ENCODE measurements around the gene TCTN2. TPM values are rescaled to one million over a fixed set of nuclear protein-coding genes. Genes with fewer than 3 reads are reported as not detected.

The TCTN2 gene
- total and polyA plus RNA-seq, 2 donors (not counting 1 experiment from before 2014, with no cell fraction given): 8.5 to 22.8 TPM

- H3K27ac Mint-ChIP-seq: no peak overlapping the region
- intact Hi-C loops (cut with micrococcal nuclease): no loop called here
- Histone ChIP-seq H3K27me3 (replicated peaks in 1 of 4; ENCODE audit: control extremely low read depth in 1 of 4, control insufficient read depth in 3 of 4, insufficient read depth in 4 of 4, low read length in 3 of 4) (no peaks in the 10 kb centered on the region), H3K9me3 (ENCODE audit: control extremely low read depth in 1 of 3, control insufficient read depth in 2 of 3, insufficient read depth in 1 of 3, low read length in 2 of 3) (no peaks in the 10 kb centered on the region), H3K36me3 (replicated peaks in 1 of 2; ENCODE audit: control extremely low read depth in 1 of 2, control insufficient read depth in 1 of 2, extremely low read depth in 1 of 2, insufficient read depth in 2 of 2, low read length in 1 of 2) (peaks cover 2 to 62% of the 10 kb centered on the region in 2 experiments), H3K27ac (ENCODE audit: low read length in 2 of 2) (no peak overlapping the region), H2AFZ (ENCODE audit: insufficient read depth, low read depth, low read length, poor library complexity, severe bottlenecking) (no peak overlapping the region), H3K4me2 (replicated peaks; ENCODE audit: low read depth, low read length, poor library complexity, severe bottlenecking) (no peak overlapping the region), H3K9ac (ENCODE audit: low read length) (no peak overlapping the region), H3K4me3 (ENCODE audit: control extremely low read depth in 1 of 5, extremely low read depth in 1 of 5, insufficient read depth in 1 of 5, low read depth in 2 of 5, low read length in 4 of 5) (no peak overlapping the region), H3K4me1 (ENCODE audit: control insufficient read depth in 2 of 2, insufficient read depth in 2 of 2, low read length in 2 of 2) (no peaks in the 10 kb centered on the region), H4K20me1 (ENCODE audit: control insufficient read depth, insufficient read depth, low read length, poor library complexity, severe bottlenecking) (no peaks in the 10 kb centered on the region), H3K79me2 (ENCODE audit: control insufficient read depth, insufficient read depth, low read length) (no peaks in the 10 kb centered on the region)
- ATAC-seq (ENCODE audit: low read depth): no peak
- TF ChIP-seq CTCF (IDR thresholded peaks at IDR 0.05) (no peak), EZH2 (IDR thresholded peaks at IDR 0.05; ENCODE audit: borderline replicate concordance, insufficient read depth, low read depth, low read length, poor library complexity, severe bottlenecking) (no peak)
- CTCF ChIA-PET: no interaction called here
- DNase-seq: no peak
- no peak overlapping the region for H3K4me3 Mint-ChIP-seq
- no peaks in the 10 kb centered on the region for H3K27me3 Mint-ChIP-seq
- 100% methylated on average over 5 of the region's 8 CpGs for WGBS (ENCODE audit: insufficient coverage)
- H3K9me3 Mint-ChIP-seq (ENCODE audit: insufficient read depth): no peaks in the 10 kb centered on the region
- POLR2A ChIA-PET: no interaction called here
- peaks cover 5% of the 10 kb centered on the region for H3K4me1 Mint-ChIP-seq
Observed at GRCh38 chr12:123750159-123750656, 79.3 kb downstream of the TCTN2 start.

GRCh38 chr12:123752046-123752445, 81.1 kb downstream of the TCTN2 start:
- Histone ChIP-seq H3K4me2 (replicated peaks; ENCODE audit: low read depth, low read length, poor library complexity, severe bottlenecking) (no peak overlapping the region), H3K79me2 (ENCODE audit: control insufficient read depth, insufficient read depth, low read length) (no peaks in the 10 kb centered on the region), H2AFZ (ENCODE audit: insufficient read depth, low read depth, low read length, poor library complexity, severe bottlenecking) (no peak overlapping the region), H3K36me3 (replicated peaks in 1 of 2; ENCODE audit: control extremely low read depth in 1 of 2, control insufficient read depth in 1 of 2, extremely low read depth in 1 of 2, insufficient read depth in 2 of 2, low read length in 1 of 2) (peaks cover 2 to 63% of the 10 kb centered on the region in 2 experiments), H3K4me1 (ENCODE audit: control insufficient read depth in 2 of 2, insufficient read depth in 2 of 2, low read length in 2 of 2) (no peaks in the 10 kb centered on the region), H3K9me3 (ENCODE audit: control extremely low read depth in 1 of 3, control insufficient read depth in 2 of 3, insufficient read depth in 1 of 3, low read length in 2 of 3) (no peaks in the 10 kb centered on the region), H3K4me3 (ENCODE audit: control extremely low read depth in 1 of 5, extremely low read depth in 1 of 5, insufficient read depth in 1 of 5, low read depth in 2 of 5, low read length in 4 of 5) (no peak overlapping the region), H3K27ac (ENCODE audit: low read length in 2 of 2) (no peak overlapping the region), H3K9ac (ENCODE audit: low read length) (no peak overlapping the region), H3K27me3 (replicated peaks in 1 of 4; ENCODE audit: control extremely low read depth in 1 of 4, control insufficient read depth in 3 of 4, insufficient read depth in 4 of 4, low read length in 3 of 4) (no peaks in the 10 kb centered on the region), H4K20me1 (ENCODE audit: control insufficient read depth, insufficient read depth, low read length, poor library complexity, severe bottlenecking) (no peaks in the 10 kb centered on the region)
- intact Hi-C loops (cut with micrococcal nuclease): no loop called here
- 100% methylated on average over 1 of the region's 3 CpGs for WGBS (ENCODE audit: insufficient coverage)
- no peak for TF ChIP-seq CTCF (IDR thresholded peaks at IDR 0.05)
- no peak for TF ChIP-seq EZH2 (IDR thresholded peaks at IDR 0.05; ENCODE audit: borderline replicate concordance, insufficient read depth, low read depth, low read length, poor library complexity, severe bottlenecking)
- Mint-ChIP-seq H3K4me1 (peaks cover 5% of the 10 kb centered on the region), H3K27ac (no peak overlapping the region), H3K27me3 (no peaks in the 10 kb centered on the region), H3K9me3 (ENCODE audit: insufficient read depth) (no peaks in the 10 kb centered on the region), H3K4me3 (no peak overlapping the region)
- no peak for DNase-seq
- ATAC-seq (ENCODE audit: low read depth): no peak
- CTCF ChIA-PET: interaction anchor here (0.9 kb wide), 1 partner anchor 10 kb away, joined by 3 read pairs; the partner anchor contains the start of gene DNAH10
- POLR2A ChIA-PET: interaction anchor here (0.6 kb wide), 1 partner anchor 37 kb away, joined by 5 read pairs; no protein-coding TSS in a partner anchor
